ENCODE measurements around the gene RTF1. TPM values are rescaled to one million over a fixed set of nuclear protein-coding genes. Genes with fewer than 3 reads are reported as not detected.
"Not testable (repeated sequence)": the region's sequence is repeated elsewhere in the genome, so short reads cannot be mapped to it uniquely, and the experiment has no call there.

The RTF1 gene
- total RNA-seq, 2 donors from 2014 or later, result 21.2 to 21.4 TPM

GRCh38 chr15:41429003-41429890 lies 12.4 kb downstream of the RTF1 start:
- H3K27me3 ChIP-seq, result no peaks in the 10 kb centered on the region
- H3K36me3 ChIP-seq, result no peaks in the 10 kb centered on the region
- no peaks in the 10 kb centered on the region for H3K4me1 ChIP-seq
- no peak overlapping the region for H3K27ac ChIP-seq
- no peak for TF ChIP-seq CTCF (IDR thresholded peaks at IDR 0.05)
- no peak for DNase-seq (ENCODE audit: low spot score)
- no peaks in the 10 kb centered on the region for H3K9me3 ChIP-seq
- H3K4me3 ChIP-seq, result no peak overlapping the region

- no peak for DNase-seq (ENCODE audit: low spot score)
- Histone ChIP-seq H3K9me3 (no peaks in the 10 kb centered on the region), H3K36me3 (peaks cover 15% of the 10 kb centered on the region), H3K27ac (no peak overlapping the region), H3K4me3 (no peak overlapping the region), H3K27me3 (no peaks in the 10 kb centered on the region), H3K4me1 (no peaks in the 10 kb centered on the region)
- TF ChIP-seq CTCF (IDR thresholded peaks at IDR 0.05), result no peak
Measured at GRCh38 chr15:41435037-41435786, 18.3 kb downstream of the RTF1 start.

- H3K4me3 ChIP-seq, result no peak overlapping the region
- H3K4me1 ChIP-seq, result no peaks in the 10 kb centered on the region
- no peak for TF ChIP-seq CTCF (IDR thresholded peaks at IDR 0.05)
- H3K36me3 ChIP-seq, result peaks cover 18% of the 10 kb centered on the region
- H3K9me3 ChIP-seq, result no peaks in the 10 kb centered on the region
- no peak for DNase-seq (ENCODE audit: low spot score)
- H3K27me3 ChIP-seq, result no peaks in the 10 kb centered on the region
- no peak overlapping the region for H3K27ac ChIP-seq
Measured at GRCh38 chr15:41437448-41437847, 20.6 kb downstream of the RTF1 start.

GRCh38 chr15:41438206-41438605 lies 21.3 kb downstream of the RTF1 start:
- no peaks in the 10 kb centered on the region for H3K27me3 ChIP-seq
- DNase-seq (ENCODE audit: low spot score), result no peak
- no peak overlapping the region for H3K27ac ChIP-seq
- H3K9me3 ChIP-seq, result no peaks in the 10 kb centered on the region
- H3K4me3 ChIP-seq, result no peak overlapping the region
- no peaks in the 10 kb centered on the region for H3K4me1 ChIP-seq
- H3K36me3 ChIP-seq, result peaks cover 18% of the 10 kb centered on the region
- TF ChIP-seq CTCF (IDR thresholded peaks at IDR 0.05), result no peak

- H3K9me3 ChIP-seq; H3K4me1 ChIP-seq; H3K27ac ChIP-seq; DNase-seq (ENCODE audit: low spot score); H3K4me3 ChIP-seq; H3K27me3 ChIP-seq: not testable (repeated sequence)
- H3K36me3 ChIP-seq, result peaks cover 18% of the 10 kb centered on the region
Measured at GRCh38 chr15:41438745-41439144, 21.9 kb downstream of the RTF1 start.

- Histone ChIP-seq H3K27me3 (no peaks in the 10 kb centered on the region), H3K36me3 (peaks cover 17% of the 10 kb centered on the region), H3K4me3 (no peak overlapping the region), H3K4me1 (no peaks in the 10 kb centered on the region), H3K27ac (no peak overlapping the region), H3K9me3 (no peaks in the 10 kb centered on the region)
- no peak for TF ChIP-seq CTCF (IDR thresholded peaks at IDR 0.05)
- DNase-seq (ENCODE audit: low spot score), result no peak
Measured at GRCh38 chr15:41443275-41443674, 26.4 kb downstream of the RTF1 start.
